GM12865 (cell line): ENCODE results near the gene FCN1.

Experiments
- DNase-seq: peaks from one replicate; pipeline ENCODE4 v3.0.0; 2010; ENCODE audit warnings: low read depth
- H3K4me3 ChIP-seq: 2 replicates; pipeline ENCODE4 v1.5.1; 2011; ENCODE audit warnings: mild to moderate bottlenecking, low read depth, low read length, control low read depth
- CTCF ChIP-seq: IDR thresholded peaks from 2 replicates; pipeline ENCODE4 v1.5.1; 2011; ENCODE audit warnings: low read length, control low read depth, low read depth, inconsistent platforms; ENCODE audit not compliant: insufficient read depth; ENCODE audit errors: missing control alignments

FCN1 gene

GRCh38 chr9:134897584-134898170, 20.0 kb downstream of the FCN1 start:
- no peak overlapping the region for H3K4me3 ChIP-seq
- TF ChIP-seq CTCF = no peak
- no peak for DNase-seq

- no peak for TF ChIP-seq CTCF
- no peak for DNase-seq
Measured at GRCh38 chr9:134896834-134897583, 20.7 kb downstream of the FCN1 start.

GRCh38 chr9:134895908-134896833, 21.5 kb downstream of the FCN1 start:
- no peak for TF ChIP-seq CTCF
- DNase-seq = peak; percentile 16
- H3K4me3 ChIP-seq = no peak overlapping the region

More at GRCh38 chr9:134896834-134897583, 20.7 kb downstream of the FCN1 start:
- H3K4me3 ChIP-seq = no peak overlapping the region

GRCh38 chr9:134895567-134895907, 22.2 kb downstream of the FCN1 start:
- DNase-seq = no peak
- no peak overlapping the region for H3K4me3 ChIP-seq
- no peak for TF ChIP-seq CTCF

GRCh38 chr9:134895097-134895496, 22.6 kb downstream of the FCN1 start:
- H3K4me3 ChIP-seq = no peak overlapping the region
- DNase-seq = no peak
- TF ChIP-seq CTCF = no peak

GRCh38 chr9:134894136-134894860, 23.4 kb downstream of the FCN1 start:
- DNase-seq = no peak
- no peak for TF ChIP-seq CTCF
- no peak overlapping the region for H3K4me3 ChIP-seq
